NCI-H1105 (cell line): ENCODE measurements around the gene MYO10.

Source experiments
- DNase-seq: peaks from one replicate; lab custom pipeline; 2025; lab: John Stamatoyannopoulos, UW

Gene MYO10

DNA sequence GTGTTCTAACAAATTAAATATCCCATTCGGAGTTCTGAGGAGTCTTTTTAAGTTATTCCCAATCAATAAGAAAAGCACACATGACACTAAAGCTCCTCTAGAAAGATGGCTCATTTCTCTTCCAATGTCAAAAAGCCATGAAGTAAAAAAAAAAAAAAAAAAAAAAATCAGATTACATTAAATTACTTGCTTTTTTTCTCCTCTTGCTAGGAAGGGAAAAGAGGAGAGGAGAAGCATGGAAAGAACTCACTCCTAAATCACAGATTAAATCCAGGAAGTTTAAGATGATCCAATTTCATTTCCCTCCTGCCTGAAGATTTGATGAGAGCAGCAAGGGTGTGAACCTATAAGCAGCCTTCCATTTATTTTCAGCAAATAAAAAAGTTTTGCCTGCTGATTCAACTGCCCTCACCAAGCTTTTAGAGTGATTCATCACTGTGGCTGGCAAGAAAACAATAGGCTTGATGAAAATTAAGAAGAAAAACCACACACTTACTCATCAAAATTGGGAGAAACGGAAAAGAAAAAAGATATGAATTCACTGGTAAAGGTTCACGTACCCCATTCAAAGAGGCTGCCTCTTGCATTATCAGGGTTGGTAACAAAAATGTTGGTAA is 19.7 kb downstream of the MYO10 start:
- no peak for DNase-seq

DNA sequence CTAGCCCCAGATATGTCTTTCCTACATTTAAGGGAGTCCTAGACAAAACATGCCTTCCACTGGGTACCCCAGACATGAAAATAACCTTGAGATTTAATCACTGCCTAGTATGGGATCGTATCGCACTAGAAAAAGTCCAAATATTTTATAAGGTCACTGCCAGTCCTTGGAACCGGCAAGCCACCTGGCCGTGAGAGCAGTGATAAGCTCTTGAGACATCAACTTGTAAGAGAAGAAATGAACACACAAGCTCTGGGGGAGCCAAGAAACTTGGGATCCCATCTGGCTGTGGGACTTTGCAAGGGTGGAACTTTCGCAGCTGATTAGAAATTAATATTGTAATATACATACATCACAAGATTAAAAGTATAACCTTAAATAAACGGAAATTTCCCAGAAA is 21.5 kb downstream of the MYO10 start:
- DNase-seq = no peak

- DNase-seq = no peak
These were observed 22.0 kb downstream of the MYO10 start for GRCh38 chr5:16914108-16914435.

DNA sequence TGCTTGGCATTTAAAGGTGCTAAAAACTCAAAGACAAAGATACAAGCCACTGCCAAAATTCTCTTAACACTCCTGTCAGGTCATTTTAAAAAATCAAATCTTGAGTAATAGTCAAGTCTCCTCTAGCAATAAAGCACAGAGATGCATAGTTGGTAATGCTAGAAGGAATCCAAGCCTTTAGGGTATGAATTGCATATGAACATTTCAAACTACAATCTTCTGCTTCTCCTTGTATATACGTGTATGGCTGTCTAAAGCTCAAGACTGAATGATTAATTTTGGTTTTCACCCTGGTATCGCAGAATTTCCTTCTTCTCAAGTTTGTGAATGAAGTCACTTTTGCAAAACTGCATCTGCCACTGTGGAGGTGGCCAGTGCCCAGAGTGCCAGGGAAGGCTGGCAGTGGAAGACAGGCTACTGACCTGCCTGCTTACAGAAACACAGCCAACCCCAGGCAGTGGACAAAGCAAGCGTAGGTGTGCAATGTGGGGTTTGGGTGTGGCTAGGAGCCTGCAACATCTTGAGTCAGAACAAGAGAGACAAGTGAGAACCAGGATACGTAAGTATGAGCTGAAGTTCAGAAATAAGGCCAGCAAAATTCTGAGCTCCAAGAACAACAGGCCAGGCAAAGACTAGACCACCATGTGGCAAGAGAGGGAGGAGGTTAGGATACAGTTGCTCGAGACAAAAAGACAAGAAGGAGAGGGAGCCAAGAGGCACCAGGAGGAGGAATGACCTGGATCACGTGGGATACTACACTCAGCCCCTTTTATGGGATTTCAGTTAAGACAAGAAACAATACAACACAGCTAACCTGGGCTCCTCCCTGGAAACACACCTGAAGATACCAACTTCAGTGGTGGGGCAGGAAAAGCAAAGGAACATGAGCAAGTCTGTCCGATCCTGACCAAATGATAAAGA is 22.6 kb downstream of the MYO10 start:
- no peak for DNase-seq

DNA sequence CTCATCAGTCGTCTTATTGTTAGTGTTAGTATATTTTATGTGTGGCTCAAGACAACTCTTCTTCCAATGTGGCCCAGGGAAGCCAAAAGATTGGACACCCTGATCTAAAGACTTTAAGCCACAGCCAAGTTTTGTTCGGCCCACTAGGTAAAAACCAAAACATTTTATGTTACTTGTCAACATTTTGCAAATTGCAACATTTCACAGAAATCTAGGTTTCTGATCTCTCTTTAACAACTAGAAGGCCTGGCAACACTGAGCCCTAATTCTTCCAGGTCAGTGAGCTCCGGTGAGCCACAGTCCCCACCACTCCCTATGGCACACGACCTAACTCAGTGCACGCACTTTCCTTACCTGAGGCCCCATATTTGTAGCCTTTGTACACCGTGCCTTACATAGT is 24.0 kb downstream of the MYO10 start:
- DNase-seq = no peak

GRCh38 chr5:16909464-16909863 is 26.6 kb downstream of the MYO10 start:
- no peak for DNase-seq

DNA sequence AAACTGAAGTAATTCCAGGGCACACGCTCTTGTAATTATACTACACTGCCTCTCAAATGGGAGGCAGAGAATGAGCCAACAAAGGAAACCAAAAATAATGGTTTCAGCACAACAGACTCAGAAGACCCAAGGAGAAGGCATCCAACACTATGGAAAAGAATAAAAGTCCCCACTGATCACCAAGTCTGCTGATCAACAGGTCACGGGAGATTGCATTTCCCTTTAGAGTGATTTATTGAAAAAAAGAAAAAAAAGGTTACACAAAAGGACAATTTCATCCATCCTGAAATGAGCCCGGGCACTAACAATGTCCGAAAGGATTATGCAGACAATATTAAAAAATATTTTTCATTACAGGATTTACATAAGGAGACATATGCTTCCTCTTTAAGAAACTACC is 28.8 kb downstream of the MYO10 start:
- DNase-seq = no peak

DNA sequence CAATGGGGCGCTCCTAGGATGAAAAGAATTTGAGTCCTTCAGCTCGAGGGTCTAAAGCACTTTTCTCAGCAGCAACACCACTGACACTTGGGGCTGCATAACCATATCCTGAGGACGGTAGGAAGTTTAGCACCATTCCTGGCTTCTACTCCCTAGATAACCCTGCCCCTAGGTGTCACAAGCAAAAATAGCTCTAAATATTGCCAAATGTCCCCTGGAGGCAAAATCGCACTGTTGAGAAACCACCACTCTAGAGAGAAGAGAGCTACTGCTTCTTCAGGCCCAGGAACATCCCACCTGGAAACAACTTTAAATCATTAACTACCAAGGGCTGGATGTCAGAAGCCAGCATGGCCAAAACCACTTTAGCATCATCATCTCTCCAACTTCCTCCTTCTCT is 29.8 kb downstream of the MYO10 start:
- no peak for DNase-seq

DNA sequence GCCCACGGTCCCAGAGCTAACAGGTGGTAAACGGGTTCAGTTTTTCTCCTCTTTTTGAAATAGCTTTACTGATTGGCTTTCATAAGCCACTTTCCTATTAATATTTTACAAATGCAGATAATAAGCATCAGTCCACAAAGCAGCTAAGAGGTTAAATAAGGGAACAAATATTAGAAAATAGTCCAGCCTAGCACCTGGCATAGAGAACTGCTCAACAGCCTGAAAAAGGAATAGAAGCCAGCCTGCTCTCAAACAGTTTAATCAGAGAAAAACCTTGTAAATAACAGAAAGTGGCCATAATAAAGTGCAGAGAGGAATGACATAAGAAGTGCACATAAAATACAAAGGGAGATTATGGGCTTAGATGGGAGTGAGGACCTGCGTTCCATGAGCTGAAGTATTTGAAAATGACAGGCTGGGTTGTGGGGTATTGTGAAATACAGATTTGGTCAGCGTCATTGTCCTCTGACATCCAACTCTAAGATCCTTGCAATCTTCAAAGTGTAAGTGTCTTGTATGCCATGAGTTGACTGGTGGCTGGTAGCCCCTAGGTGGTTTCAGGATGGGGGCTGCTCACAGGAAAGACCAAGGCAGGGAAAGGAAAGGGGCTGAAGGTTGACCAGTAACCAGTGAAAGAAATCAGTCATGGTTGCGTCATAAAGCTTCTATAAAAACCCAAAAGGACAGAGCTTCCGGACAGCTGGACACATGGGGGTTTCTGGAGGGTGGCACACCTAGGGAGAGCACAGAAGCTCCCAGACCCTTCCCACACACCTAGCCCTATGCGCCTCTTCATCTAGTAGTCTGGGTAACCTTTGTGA is 32.4 kb downstream of the MYO10 start:
- no peak for DNase-seq

GRCh38 chr5:16902846-16903245 is 33.2 kb downstream of the MYO10 start:
- no peak for DNase-seq

GRCh38 chr5:16901021-16901644 is 35.0 kb downstream of the MYO10 start:
- no peak for DNase-seq

DNA sequence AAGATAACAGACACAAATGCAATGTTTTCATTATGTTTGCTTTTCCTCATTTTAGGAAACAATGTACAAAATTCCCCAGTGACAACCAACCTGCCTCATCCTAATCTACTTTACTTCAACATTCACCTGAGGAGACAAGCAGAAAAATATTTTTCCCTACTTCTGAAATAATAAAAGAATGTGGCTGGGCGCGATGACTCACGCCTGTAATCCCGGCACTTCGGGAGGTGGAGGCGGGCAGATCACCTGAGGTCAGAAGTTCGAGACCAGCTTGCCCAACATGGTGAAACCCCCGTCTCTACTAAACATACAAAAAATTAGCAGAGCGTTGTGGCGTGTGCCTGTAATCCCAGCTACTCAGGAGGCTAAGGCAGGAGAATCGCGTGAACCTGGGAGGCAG is 36.9 kb downstream of the MYO10 start:
- DNase-seq = no peak

DNA sequence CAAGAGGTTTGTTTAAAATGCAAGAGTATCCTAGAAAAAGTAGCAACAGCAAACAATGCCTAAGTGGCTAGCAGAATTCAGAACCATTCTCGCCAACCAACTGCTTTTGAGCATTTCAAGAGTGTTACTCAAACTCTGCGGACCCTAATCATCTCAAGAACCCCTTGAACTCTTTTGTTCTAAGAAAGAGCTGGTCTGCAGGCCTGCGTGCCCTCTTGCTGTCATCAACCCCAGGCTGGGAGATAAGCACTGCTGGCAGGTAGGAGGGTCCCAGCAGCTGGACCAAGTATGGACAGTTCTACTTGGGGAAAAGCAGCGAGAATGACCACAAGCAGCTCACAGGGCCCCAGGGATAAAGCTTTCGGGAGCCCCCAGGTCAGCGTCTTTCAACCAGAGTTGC is 38.3 kb downstream of the MYO10 start:
- no peak for DNase-seq

DNA sequence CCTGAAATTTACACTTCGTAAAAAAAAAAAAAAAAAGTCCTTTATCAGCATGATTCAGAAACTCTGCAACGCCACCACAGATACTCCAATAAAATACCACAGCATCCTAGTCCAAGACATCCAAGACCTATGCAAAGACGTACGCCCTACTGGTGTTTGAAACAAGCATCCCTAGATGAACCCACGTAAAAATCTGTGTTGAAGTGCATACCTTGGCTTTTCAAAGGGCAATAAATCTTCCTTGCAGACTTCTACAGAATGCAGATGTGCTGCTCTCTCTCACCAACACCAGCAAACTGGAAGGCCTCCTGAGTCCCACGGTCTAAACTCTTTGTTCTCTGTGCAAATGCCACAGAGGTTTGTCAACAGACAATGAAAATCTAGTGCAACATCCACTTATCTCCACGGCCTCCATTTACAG is 38.8 kb downstream of the MYO10 start:
- no peak for DNase-seq

DNA sequence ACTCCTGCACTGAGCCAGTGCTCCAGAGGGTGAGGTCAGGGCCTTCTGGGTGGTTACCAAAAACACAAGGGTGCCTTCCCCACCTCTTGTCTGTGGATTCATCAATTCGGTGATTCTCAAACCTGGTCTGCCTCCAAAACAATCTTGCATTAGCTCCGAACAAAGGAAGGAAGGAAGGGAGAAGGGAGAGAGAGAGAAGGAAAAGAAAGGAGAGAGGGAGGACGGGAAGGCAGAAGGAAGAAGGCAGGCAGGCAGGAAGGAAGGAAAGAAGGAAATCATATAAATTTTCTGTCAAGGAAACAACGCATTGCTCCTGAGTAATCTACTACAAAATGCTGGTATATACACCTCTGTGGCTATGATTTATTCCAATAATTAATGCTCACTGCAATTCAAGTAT is 39.3 kb downstream of the MYO10 start:
- DNase-seq = no peak

DNA sequence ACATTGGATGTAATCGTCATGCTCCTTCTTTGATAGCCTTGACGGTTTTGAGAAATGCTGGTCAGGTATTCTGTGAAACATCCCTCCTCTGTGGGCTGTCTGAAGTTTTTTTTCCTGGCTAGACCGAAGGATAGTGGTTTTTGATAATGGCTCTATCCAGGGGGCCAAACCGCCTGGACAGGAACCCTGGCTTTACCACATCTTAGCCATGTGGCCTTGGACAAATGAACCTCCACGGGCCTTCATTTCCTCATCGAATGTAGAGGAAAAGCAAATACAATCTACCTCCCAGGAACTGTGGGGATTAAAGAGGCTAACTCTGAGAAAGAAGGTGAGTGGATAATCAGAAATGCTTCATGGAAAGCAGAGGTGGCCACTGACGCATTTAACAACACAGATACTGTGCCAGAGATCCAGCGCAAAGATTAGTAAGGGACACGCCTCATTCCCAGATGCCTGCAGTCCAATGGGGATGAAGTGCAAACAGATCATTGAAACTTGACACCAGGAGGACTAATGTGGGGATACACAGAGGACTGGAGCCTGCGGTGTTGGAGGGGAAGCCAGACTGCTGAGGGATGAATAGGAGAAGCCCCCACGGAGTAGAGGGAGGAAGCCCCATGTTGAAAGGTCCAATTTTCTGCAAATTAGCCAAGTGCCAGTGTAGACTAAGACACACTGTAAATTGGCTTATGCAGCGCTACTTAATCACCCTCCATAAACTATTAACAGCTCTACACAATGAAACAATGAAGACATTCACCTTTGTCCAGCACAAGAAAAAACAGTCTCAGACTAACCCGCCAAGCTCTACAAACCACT is 41.6 kb downstream of the MYO10 start:
- peak; percentile 19 for DNase-seq

- DNase-seq = no peak
These were observed 45.1 kb downstream of the MYO10 start for GRCh38 chr5:16891033-16891432.

GRCh38 chr5:16889972-16890519 is 46.0 kb downstream of the MYO10 start:
- no peak for DNase-seq

DNA sequence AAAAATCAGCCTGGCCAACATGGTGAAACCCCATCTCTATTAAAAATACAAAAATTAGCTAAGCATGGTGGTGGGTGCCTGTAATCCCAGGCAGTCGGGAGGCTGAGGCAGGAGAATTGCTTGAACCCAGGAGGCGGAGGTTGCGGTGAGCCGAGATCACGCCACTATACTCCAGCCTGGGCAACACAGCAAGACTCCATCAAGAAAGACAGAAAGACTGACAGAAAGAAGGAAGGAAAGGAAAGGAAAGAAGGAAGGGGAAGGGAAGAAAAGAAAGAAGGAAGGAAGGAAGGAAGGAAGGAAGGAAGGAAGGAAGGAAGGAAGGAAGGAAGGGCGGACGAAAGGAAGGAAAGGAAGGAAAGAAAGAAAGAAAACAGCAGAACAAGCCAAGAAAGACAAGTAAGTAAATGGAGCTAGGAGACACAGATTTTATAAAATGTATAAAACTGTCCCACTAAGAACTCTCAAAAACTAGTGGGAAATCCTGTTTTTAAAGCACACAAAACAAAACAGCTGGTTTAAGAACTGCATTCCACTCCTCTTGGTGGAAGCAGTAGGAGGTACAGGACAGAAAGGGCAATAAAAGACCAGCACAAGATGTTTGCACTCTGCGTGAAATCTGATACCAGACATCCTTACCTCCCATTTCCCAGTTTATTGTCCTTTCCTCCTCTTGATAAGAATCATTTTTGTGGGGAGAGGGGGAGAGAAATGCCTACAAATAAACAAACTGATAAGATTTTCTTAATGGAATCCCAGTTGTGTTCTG is 46.7 kb downstream of the MYO10 start:
- no peak for DNase-seq

- no peak for DNase-seq
These were observed 47.4 kb downstream of the MYO10 start for GRCh38 chr5:16888694-16889124.
